Duodenal mucosa (tissue), 2 donors: ENCODE data around the gene ALDH9A1.

ENCODE experiments used
- H3K27ac ChIP-seq: one replicate; pipeline ENCODE4 v1.7.0; 2013; ENCODE audit warnings: low read depth, low read length
- H3K27me3 ChIP-seq, 2 donors: one replicate each; pipeline ENCODE4 v1.7.0; 2013; ENCODE audit warnings: low read length in 2 of 2, control low read depth in 1 of 2; ENCODE audit not compliant: insufficient read depth in 2 of 2, control insufficient read depth in 1 of 2
- H3K36me3 ChIP-seq, 2 donors: one replicate each; pipeline ENCODE4 v1.7.0; 2013; ENCODE audit warnings: low read length in 2 of 2, control low read depth in 1 of 2; ENCODE audit not compliant: insufficient read depth in 2 of 2, control insufficient read depth in 1 of 2
- H3K4me1 ChIP-seq, 2 donors: one replicate each; pipeline ENCODE4 v1.7.0; 2013; ENCODE audit warnings: low read length in 2 of 2, control low read depth in 1 of 2; ENCODE audit not compliant: insufficient read depth in 2 of 2, control insufficient read depth in 1 of 2
- H3K4me3 ChIP-seq, 2 donors: one replicate each; pipeline ENCODE4 v1.7.0; 2013; ENCODE audit warnings: low read length in 2 of 2, low read depth in 1 of 2
- H3K9ac ChIP-seq, 2 donors: one replicate each; pipeline ENCODE4 v1.7.0; 2013; ENCODE audit warnings: low read length in 2 of 2, low read depth in 1 of 2
- H3K9me3 ChIP-seq, 2 donors: one replicate each; pipeline ENCODE4 v1.7.0; 2013; ENCODE audit warnings: low read length in 2 of 2, control low read depth in 1 of 2; ENCODE audit not compliant: control insufficient read depth in 1 of 2

The ALDH9A1 gene

DNA sequence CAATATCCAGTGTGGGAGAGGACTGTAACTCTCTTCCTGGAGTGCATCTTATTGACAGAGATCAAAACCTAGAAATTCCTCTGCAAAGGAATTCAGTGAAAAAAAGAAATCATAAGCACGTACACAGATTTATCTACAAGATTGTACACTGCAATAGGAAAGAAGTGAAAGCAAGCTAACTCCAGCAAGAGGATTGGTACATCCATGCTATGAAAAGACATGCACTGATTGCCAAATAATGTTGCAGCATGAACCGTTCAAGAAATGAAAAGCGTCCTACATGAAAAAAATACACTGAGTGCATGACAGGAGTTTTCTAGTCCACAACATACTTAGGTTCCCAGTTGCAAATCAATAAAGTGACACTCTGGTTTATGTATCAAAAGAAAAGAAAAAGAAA, 69.2 kb downstream of the ALDH9A1 start:
- H3K27me3 ChIP-seq = no peaks in the 10 kb centered on the region
- H3K9ac ChIP-seq = no peak overlapping the region
- no peaks in the 10 kb centered on the region for H3K9me3 ChIP-seq
- H3K4me3 ChIP-seq = no peak overlapping the region
- no peak overlapping the region for H3K27ac ChIP-seq
- H3K4me1 ChIP-seq = peaks cover 29 to 32% of the 10 kb centered on the region in 2 donors
- H3K36me3 ChIP-seq = no peaks in the 10 kb centered on the region

- Histone ChIP-seq H3K36me3 (no peaks in the 10 kb centered on the region), H3K9me3 (no peaks in the 10 kb centered on the region), H3K4me1 (peaks cover 21 to 29% of the 10 kb centered on the region in 2 donors), H3K9ac (no peak overlapping the region), H3K27ac (no peak overlapping the region), H3K27me3 (no peaks in the 10 kb centered on the region), H3K4me3 (no peak overlapping the region)
These were observed 70.1 kb downstream of the ALDH9A1 start for GRCh38 chr1:165628147-165628822.

DNA sequence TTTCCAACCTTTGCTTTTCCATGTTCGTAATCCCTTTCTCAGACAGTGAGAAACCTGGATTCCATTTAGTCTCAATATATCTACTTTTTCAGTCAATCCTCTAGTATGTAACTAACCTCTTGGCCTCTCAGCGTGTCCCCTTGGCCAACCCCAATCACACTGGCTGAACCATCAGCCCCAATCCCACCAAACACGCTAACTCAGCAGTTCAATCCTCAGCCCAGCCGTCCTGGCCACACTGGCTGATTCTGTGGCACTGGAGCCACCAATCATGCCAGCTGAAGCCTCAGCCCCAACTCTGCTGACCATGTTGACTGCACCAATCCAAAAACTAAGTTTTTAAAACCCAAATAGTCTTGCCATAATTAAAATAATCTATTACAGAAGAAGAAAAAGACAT, 73.9 kb downstream of the ALDH9A1 start:
- no peak overlapping the region for H3K9ac ChIP-seq
- no peak overlapping the region for H3K4me3 ChIP-seq
- H3K9me3 ChIP-seq = no peaks in the 10 kb centered on the region
- H3K4me1 ChIP-seq = peaks cover 6 to 7% of the 10 kb centered on the region in 2 donors
- no peak overlapping the region for H3K27ac ChIP-seq
- no peaks in the 10 kb centered on the region for H3K27me3 ChIP-seq
- no peaks in the 10 kb centered on the region for H3K36me3 ChIP-seq

- no peaks in the 10 kb centered on the region for H3K27me3 ChIP-seq
- H3K27ac ChIP-seq = no peak overlapping the region
- no peaks in the 10 kb centered on the region for H3K9me3 ChIP-seq
- no peak overlapping the region for H3K4me3 ChIP-seq
- H3K4me1 ChIP-seq = peaks cover 0 to 3% of the 10 kb centered on the region in 2 donors
- no peak overlapping the region for H3K9ac ChIP-seq
- H3K36me3 ChIP-seq = no peaks in the 10 kb centered on the region
These were observed 74.7 kb downstream of the ALDH9A1 start for GRCh38 chr1:165623624-165624023.

- Histone ChIP-seq H3K9ac (no peak overlapping the region), H3K27me3 (no peaks in the 10 kb centered on the region), H3K4me3 (no peak overlapping the region), H3K27ac (no peak overlapping the region), H3K9me3 (no peaks in the 10 kb centered on the region), H3K4me1 (no peaks in the 10 kb centered on the region), H3K36me3 (no peaks in the 10 kb centered on the region)
These were observed 78.7 kb downstream of the ALDH9A1 start for GRCh38 chr1:165619647-165620151.

GRCh38 chr1:165616987-165617546, 81.3 kb downstream of the ALDH9A1 start:
- H3K4me3 ChIP-seq = no peak overlapping the region
- no peaks in the 10 kb centered on the region for H3K27me3 ChIP-seq
- H3K27ac ChIP-seq = no peak overlapping the region
- H3K9me3 ChIP-seq = no peaks in the 10 kb centered on the region
- no peak overlapping the region for H3K9ac ChIP-seq
- H3K4me1 ChIP-seq = no peaks in the 10 kb centered on the region
- no peaks in the 10 kb centered on the region for H3K36me3 ChIP-seq

GRCh38 chr1:165616054-165616612, 82.2 kb downstream of the ALDH9A1 start:
- H3K36me3 ChIP-seq = no peaks in the 10 kb centered on the region
- no peak overlapping the region for H3K27ac ChIP-seq
- H3K9ac ChIP-seq = no peak overlapping the region
- H3K9me3 ChIP-seq = no peaks in the 10 kb centered on the region
- H3K4me1 ChIP-seq = no peaks in the 10 kb centered on the region
- no peaks in the 10 kb centered on the region for H3K27me3 ChIP-seq
- no peak overlapping the region for H3K4me3 ChIP-seq
